Mononuclear cell (primary cell): ENCODE results near the gene LRRC52. TPM values are rescaled to one million over a fixed set of nuclear protein-coding genes. Genes with fewer than 3 reads are reported as not detected.

Experiments used
- H3K27me3 ChIP-seq: 2 replicates; pipeline ENCODE4 v1.6.0; 2011; ENCODE audit warnings: low read length, control low read depth; ENCODE audit not compliant: insufficient read depth
- H3K4me1 ChIP-seq: 2 replicates; pipeline ENCODE4 v1.5.1; 2011; ENCODE audit warnings: mild to moderate bottlenecking, low read length, control low read depth; ENCODE audit not compliant: insufficient read depth
- H3K4me3 ChIP-seq: 2 replicates; pipeline ENCODE4 v1.5.1; 2011; ENCODE audit warnings: mild to moderate bottlenecking, low read length, moderate library complexity
- H3K9me3 ChIP-seq: 2 replicates; pipeline ENCODE4 v1.5.1; 2011; ENCODE audit warnings: low read depth, mild to moderate bottlenecking, control low read depth, low read length
- total RNA-seq: library from RNA; depleted of rRNA; stranded (reverse); fragments of >200 nt; gene quantifications from one replicate; pipeline ENCODE4 v1.2.3, GENCODE V29; 2012

The LRRC52 gene, protein sequence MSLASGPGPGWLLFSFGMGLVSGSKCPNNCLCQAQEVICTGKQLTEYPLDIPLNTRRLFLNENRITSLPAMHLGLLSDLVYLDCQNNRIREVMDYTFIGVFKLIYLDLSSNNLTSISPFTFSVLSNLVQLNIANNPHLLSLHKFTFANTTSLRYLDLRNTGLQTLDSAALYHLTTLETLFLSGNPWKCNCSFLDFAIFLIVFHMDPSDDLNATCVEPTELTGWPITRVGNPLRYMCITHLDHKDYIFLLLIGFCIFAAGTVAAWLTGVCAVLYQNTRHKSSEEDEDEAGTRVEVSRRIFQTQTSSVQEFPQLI
- not detected for total RNA-seq

DNA sequence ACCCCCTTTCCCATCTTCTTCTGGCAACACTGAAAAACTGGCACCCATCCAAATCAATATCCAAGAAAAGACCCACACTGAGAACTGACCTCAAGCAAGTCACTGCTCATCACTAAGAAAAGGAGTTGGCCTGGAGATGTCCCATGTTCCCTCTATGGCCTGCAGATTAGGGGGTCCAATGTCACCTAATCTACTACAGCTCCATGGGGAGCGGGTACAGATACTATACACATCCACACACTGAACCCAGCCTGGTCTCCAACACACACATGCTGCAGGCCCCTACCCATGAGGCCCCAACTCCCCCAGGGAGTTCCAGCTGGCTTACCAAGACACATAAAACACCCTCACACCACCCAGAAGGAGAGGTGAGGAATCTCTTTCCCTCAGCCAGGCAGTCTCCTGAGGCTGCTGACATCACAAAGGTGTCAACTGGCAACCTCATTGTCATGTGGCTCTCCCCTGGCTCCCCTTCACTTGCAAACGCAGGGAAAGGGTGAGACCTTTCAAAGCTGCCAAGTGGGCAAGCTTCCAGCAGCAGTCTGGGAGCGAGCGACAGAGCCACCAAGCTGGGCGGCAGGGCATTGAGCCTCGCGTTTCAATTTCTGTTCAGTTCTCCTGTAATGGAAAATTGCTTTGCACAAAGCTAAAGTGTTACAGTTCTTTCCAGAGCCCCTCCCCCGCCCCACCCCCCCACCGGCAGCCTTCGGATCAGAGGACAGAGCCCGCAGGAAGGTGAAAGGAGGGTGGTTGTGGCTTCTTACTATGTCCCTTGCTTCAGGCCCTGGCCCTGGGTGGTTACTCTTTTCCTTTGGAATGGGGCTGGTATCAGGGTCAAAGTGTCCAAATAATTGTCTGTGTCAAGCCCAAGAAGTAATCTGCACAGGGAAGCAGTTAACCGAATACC is at the start of gene LRRC52:
LRRC52 (plus strand) TSS at position 469 of the 907 bp plus-strand sequence; CDS start at position 766, 297 bp downstream.
- Histone ChIP-seq H3K9me3 (no peaks in the 10 kb centered on the region), H3K27me3 (no peaks in the 10 kb centered on the region), H3K4me1 (no peaks in the 10 kb centered on the region), H3K4me3 (no peak within 1 kb of the TSS)

DNA sequence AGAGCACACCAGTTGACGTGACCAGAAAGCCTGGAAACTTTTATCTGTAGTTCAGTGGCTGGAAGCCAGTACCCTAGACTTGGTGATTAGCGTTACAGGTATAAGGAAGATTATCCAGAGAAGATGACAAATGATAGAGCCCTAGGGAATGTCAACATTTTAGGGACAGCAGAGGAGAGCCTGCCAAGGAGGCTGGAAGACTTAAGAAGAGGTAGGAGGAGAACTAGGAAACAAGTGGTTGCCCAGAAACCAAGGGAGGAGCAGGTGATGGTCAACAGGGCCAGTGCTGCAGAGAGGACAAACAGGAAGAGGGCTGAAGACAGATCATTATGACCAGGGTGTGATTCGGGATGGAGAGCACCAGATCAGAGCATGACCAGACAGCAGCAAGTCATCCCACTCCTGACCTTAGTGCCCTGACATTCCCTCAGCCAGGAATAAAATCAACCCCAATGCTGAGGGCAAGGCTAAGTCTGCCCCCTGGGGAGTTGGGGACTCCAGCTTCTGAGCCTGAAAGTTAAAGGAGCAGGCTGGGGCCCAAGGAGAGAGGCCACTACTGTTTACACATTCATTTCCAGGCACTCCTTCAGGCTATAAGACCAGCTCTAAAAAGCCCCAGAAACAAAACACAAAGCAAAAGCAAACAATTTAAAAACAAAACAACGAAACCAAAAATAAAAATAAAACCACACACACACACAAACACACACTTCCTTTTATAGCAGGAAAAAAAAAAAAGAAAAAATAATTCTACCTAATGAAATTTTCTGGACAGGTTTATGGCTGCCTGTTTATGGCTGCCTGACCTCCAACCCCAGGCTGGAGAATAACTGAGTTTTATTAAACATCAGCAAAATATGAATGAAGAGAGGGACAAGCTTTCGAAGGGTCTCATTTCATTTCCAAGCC is 48.6 kb upstream of the LRRC52 start:
- H3K4me1 ChIP-seq = no peaks in the 10 kb centered on the region
- no peaks in the 10 kb centered on the region for H3K27me3 ChIP-seq
- H3K4me3 ChIP-seq = no peak overlapping the region
- H3K9me3 ChIP-seq = no peaks in the 10 kb centered on the region

DNA sequence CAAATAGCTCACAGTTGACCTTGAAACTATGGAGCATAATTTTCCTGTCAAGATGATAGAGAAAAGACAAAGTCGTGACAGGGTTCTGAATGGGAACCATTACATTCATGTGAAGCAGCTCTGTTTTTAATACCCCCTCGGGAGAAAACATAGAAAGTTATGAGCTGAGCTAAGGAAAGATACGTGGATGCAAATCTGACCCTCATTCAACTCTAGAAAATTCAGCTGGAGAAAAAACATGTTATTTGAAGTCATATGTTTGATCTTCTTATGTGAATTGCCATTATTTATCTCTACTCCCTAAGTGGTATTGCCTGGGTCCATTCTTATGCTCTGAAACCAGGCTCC is 48.0 kb upstream of the LRRC52 start:
- Histone ChIP-seq H3K4me1 (no peaks in the 10 kb centered on the region), H3K27me3 (no peaks in the 10 kb centered on the region)

DNA sequence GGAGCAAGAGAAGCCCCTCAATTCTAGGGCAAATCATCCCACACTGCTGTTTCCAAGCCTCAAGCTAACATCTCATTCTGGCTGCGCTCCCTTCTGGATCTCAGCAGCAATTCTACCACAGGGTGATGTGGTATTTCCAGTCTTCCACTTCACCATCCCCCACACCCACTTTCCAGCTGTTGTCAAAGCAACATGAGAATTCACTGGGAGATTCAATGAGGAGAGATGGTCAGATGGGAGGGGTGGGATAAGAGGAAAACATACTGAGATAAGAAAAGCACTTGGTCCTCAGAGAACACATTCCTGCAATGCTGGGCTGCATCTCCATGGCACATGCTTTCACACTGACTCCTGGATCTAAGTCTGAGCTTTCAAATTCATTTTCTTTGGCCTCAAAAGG is 47.3 kb upstream of the LRRC52 start:
- no peaks in the 10 kb centered on the region for H3K9me3 ChIP-seq
- H3K4me1 ChIP-seq = no peaks in the 10 kb centered on the region

More for the DNA sequence above, 48.0 kb upstream of the LRRC52 start:
- H3K9me3 ChIP-seq = no peaks in the 10 kb centered on the region
- H3K4me3 ChIP-seq = no peak overlapping the region

DNA sequence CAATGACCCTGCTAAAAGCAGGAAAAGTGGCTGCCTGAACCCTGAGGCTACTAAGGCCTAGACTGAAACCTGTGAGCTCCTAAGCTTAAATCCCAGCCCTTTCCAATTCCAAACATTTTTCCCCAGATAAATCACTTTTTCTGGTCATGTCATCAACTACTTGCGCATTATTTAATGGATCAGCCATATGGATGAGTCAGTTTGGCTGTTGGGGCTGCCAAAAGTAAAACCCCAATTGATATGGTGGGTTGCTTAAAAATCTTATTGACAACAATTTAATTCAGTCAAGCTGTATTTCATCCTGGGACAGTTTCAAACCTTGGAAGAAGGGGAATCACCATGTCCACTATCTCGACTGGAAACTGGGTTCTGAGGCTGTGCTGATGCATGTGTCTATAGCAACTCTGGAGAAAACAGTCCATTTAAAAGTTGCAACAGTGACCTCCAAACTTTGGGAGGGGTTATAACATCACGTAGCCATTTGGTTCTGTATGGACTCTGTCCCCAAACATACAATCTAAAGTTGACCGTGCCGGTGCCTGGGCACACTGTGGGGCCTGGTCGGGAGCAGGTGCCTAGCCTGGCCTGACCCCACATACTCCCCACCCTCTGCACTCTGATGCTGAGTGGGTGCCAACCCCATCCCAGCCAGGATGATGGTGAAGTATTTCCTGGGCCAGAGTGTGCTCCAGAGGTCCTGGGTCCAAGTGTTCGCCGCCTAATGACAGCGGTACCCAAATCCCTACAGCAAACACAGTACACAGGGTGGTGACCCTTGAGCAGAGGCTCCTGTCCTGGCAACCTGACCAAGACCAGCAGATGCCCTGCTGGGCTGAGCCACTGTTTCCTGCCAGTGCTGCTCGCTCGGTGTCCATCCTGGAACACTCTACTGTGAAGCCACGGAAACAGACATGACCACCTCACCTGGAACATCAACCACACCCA is 46.5 kb upstream of the LRRC52 start:
- Histone ChIP-seq H3K9me3 (no peaks in the 10 kb centered on the region), H3K4me3 (no peak overlapping the region), H3K4me1 (no peaks in the 10 kb centered on the region), H3K27me3 (peaks cover 2% of the 10 kb centered on the region)

More for the DNA sequence above, 47.3 kb upstream of the LRRC52 start:
- H3K4me3 ChIP-seq = no peak overlapping the region
- peaks cover 2% of the 10 kb centered on the region for H3K27me3 ChIP-seq

DNA sequence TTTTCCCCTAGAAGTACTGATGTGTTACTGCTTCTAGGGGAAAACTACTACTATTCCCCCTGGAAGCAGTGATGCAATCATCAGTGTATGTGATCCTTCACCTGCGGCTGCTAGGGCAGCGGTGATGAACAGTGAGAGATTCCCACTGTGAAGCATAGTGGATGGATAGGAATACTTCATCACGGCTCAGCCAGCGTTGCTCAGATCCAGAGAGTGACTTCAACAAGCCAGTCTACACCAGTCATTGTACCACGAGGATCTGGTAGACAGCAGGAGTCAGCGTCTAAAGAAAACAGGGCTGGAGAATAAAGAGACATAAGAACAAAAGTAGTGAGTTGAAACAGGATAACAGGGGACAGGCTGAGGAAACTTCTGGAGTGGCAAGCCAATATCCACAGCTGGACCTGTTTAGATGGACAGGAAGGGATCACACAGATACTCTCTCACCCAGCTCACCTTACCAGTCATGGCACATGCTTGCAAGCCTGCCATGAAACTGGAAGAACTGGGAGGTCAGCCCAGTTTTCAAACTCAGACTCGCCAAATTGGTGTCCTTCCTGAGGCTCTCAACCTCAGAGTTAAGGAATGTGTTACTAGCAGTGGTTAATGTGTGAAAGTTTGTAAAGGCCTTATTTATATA is 42.4 kb upstream of the LRRC52 start:
- no peaks in the 10 kb centered on the region for H3K9me3 ChIP-seq
- no peak overlapping the region for H3K4me3 ChIP-seq
- H3K27me3 ChIP-seq = peaks cover 5% of the 10 kb centered on the region
- no peaks in the 10 kb centered on the region for H3K4me1 ChIP-seq

DNA sequence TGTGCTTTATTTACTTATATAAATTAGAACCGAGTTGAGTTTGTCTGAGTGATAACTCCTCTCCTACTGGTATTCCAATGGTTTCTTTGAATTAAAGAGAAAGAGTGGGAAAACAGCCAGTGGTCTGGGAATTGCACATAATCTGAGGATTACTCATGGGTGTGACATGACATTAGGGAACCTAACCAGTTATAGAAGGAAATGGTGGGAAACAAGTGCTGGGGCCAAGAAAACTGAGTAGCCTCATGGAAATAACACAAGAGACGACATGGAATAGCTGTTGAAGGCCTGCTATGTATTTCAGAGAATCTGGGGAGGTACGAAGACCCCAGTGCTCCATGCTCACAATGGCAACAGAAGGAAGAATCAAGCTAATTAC is 41.8 kb upstream of the LRRC52 start:
- H3K4me1 ChIP-seq = no peaks in the 10 kb centered on the region
- H3K4me3 ChIP-seq = no peak overlapping the region
- H3K9me3 ChIP-seq = no peaks in the 10 kb centered on the region
- H3K27me3 ChIP-seq = peaks cover 5% of the 10 kb centered on the region

DNA sequence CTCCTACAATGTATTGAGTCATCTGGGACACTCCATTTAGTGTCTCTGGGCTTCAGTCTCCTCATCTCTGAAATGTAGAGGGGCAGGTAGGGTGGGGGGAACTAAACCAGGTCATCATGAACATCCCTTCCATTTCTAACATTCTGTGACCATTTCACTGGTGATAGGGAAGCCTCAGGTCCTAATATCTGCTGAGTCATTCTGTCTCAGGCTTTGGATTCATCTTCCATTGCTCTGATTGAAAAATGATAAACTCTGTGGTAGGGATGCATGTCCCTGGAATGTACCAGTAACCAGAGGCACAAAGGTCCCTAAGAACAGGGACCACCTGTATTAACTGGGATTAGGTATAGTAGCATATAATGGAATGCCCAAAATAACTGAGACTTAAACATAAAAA is 36.2 kb upstream of the LRRC52 start:
- Histone ChIP-seq H3K4me1 (no peaks in the 10 kb centered on the region), H3K4me3 (no peak overlapping the region), H3K27me3 (peaks cover under 1% of the 10 kb centered on the region), H3K9me3 (no peaks in the 10 kb centered on the region)

DNA sequence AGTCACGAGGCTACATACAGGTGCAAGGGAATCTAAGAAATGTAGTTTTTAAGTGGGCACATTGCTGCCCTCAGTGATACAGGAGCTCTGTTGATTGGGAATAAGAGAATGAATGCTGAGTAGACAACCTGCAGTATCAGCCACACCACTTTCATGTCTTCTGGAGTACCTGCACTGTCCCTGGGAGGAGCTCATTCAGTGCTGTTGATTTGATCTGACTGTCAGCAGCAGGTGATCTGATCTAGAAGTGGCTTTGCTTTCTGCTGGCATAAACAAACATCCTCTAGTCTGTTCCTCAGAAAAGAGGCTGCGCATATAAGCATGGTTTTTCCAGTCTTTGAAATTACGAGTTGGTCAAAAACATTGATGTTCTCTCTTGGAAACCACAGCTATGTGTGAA is 35.5 kb upstream of the LRRC52 start:
- H3K4me3 ChIP-seq = no peak overlapping the region
- no peaks in the 10 kb centered on the region for H3K27me3 ChIP-seq
- no peaks in the 10 kb centered on the region for H3K9me3 ChIP-seq
- H3K4me1 ChIP-seq = no peaks in the 10 kb centered on the region

DNA sequence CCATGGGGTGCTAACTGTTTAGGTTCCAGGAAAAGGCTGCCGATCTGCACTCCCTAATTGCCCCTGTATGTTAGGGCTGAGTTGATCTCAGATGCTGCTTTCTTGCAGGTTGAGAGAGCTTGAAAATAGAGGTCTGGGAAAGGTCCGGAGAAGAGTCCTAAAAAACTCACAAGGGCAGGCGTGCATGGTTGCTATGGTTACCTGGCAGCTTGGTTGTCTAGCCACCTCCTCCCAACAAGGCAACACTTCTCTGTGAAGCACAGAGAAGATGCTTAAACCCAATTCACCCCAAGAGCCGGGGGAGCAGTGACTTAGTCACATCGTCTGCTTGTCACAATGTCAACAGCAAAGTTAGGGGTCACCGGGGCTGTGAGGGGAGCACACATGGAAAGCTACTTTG is 31.0 kb upstream of the LRRC52 start:
- H3K9me3 ChIP-seq = no peaks in the 10 kb centered on the region
- no peaks in the 10 kb centered on the region for H3K27me3 ChIP-seq
- no peak overlapping the region for H3K4me3 ChIP-seq
- H3K4me1 ChIP-seq = no peaks in the 10 kb centered on the region

DNA sequence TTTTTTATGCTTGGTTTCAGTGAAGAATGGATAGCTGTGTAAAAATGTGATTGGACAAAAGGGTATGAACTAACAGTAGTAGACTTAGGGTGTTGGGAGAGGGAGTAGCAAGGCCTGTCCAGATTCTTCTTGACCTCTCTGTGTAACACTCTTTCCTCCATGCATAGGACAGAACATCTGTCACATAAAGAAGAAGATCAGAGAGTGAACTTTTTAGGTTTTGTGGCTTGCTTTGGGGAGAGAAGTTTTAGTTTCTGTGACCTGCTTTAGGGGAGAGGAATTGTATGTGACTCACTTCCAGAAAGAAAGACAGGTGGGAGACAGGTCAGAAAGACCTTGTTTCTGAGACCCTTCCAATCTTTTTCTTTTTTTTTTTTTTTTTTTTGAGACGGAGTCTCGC is 27.3 kb upstream of the LRRC52 start:
- H3K4me3 ChIP-seq = no peak overlapping the region
- no peaks in the 10 kb centered on the region for H3K4me1 ChIP-seq
- H3K9me3 ChIP-seq = peaks cover 11% of the 10 kb centered on the region
- peaks cover 6% of the 10 kb centered on the region for H3K27me3 ChIP-seq

DNA sequence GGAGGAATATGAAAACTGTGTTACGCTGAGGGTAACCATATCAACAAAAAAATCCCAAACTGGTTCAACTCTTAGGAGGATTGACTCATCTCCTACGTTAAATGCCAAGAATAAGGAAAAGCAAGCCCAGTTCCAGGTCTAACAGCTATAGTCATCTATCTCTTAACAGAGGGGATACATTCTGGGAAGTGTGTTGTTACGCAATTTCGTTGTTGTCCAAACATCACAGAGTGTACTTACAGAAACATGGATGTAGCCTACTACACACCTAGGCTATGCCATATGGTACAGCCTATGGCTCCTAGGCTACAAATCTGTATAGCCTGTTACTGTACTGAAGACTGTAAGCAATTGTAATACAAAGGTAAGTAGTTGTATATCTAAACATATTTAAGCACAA is 23.2 kb upstream of the LRRC52 start:
- Histone ChIP-seq H3K4me3 (no peak overlapping the region), H3K27me3 (peaks cover 8% of the 10 kb centered on the region), H3K4me1 (no peaks in the 10 kb centered on the region), H3K9me3 (peaks cover 16% of the 10 kb centered on the region)

DNA sequence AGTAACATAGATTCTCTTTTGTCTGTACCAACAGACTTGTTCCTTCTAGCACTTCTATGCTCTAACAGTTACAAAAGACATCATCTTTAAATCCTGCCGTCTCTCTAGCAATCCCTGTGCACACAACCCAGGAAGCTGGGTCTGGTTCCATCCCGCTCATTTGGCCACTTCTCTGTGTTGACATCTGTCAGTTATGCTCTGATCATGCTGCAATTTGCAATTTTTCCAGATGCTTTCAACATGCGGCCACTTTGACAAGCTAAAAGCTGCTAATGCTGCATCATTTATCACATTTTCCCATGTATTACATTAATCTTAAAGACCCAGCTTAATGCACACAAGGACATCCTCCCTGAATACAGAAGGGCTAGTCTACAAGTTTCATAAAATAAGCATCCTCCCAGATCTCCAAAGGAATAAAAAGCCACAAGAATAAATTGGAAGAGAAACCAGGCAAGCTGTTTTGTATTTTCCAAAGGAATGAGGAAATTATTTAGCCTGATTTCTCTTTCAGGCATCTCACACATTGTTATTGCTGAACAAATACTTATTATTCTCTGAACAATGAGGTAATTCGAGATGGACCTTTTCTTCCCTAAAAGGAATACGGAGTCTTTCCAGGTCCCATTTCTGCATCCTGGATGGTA is 19.0 kb upstream of the LRRC52 start:
- Histone ChIP-seq H3K27me3 (peaks cover 18% of the 10 kb centered on the region), H3K9me3 (peaks cover 16% of the 10 kb centered on the region), H3K4me3 (no peak overlapping the region), H3K4me1 (no peaks in the 10 kb centered on the region)
